Bronchial epithelial cell (primary cell): Measurements from ENCODE around the gene DNAJB4. TPM values are rescaled to one million over a fixed set of nuclear protein-coding genes. Genes with fewer than 3 reads are reported as not detected.
A peak's percentile ranks its signal among the peaks of the same experiment; 100 is the strongest.
"Not testable (repeated sequence)": the region's sequence is repeated elsewhere in the genome, so short reads cannot be mapped to it uniquely, and the experiment has no call there.

Experiments
- DNase-seq: peaks from one replicate; pipeline ENCODE4 v3.0.0-alpha.2; 2010; ENCODE audit warnings: low read depth
- FAIRE-seq: peaks from 2 replicates; lab custom pipeline; 2011; peaks lifted over from hg19 to GRCh38; lab: Jason Lieb, UNC
- H3K27me3 ChIP-seq: 2 replicates; pipeline ENCODE4 v1.5.1; 2011; ENCODE audit warnings: low read length; ENCODE audit not compliant: control insufficient read depth, insufficient read depth
- H3K36me3 ChIP-seq: 2 replicates; pipeline ENCODE4 v1.5.1; 2011; ENCODE audit warnings: low read length; ENCODE audit not compliant: control insufficient read depth, insufficient read depth
- H3K4me3 ChIP-seq: 2 replicates; pipeline ENCODE4 v1.5.1; 2011; ENCODE audit warnings: mild to moderate bottlenecking, low read depth, low read length, control low read depth
- CTCF ChIP-seq: IDR thresholded peaks from 2 replicates; pipeline ENCODE4 v1.5.1; 2011; ENCODE audit warnings: mild to moderate bottlenecking, moderate library complexity, low read length, control low read depth, inconsistent platforms; ENCODE audit not compliant: insufficient read depth, severe bottlenecking
- total RNA-seq: library from RNA; depleted of rRNA; stranded (reverse); fragments of >200 nt; gene quantifications from 2 replicates; pipeline ENCODE4 v1.2.1, GENCODE V29; 2014

The DNAJB4 gene
- total RNA-seq, 1 donor from 2014 or later = 6.8 TPM

GRCh38 chr1:78011050-78011449 lies 6.3 kb downstream of the DNAJB4 start:
- no peak for TF ChIP-seq CTCF
- no peaks in the 10 kb centered on the region for H3K27me3 ChIP-seq
- peaks cover 2% of the 10 kb centered on the region for H3K36me3 ChIP-seq
- DNase-seq (no peak), FAIRE-seq (no peak)
- H3K4me3 ChIP-seq = no peak overlapping the region

- no peak for DNase-seq
- Histone ChIP-seq H3K36me3 (peaks cover 2% of the 10 kb centered on the region), H3K27me3 (no peaks in the 10 kb centered on the region), H3K4me3 (no peak overlapping the region)
- FAIRE-seq = no peak
- TF ChIP-seq CTCF = no peak
These were observed 10.4 kb downstream of the DNAJB4 start for GRCh38 chr1:78015148-78015547.

GRCh38 chr1:78019024-78019423 lies 14.3 kb downstream of the DNAJB4 start:
- no peak for TF ChIP-seq CTCF
- H3K4me3 ChIP-seq = no peak overlapping the region
- H3K27me3 ChIP-seq = no peaks in the 10 kb centered on the region
- DNase-seq = no peak
- FAIRE-seq = no peak
- H3K36me3 ChIP-seq = no peaks in the 10 kb centered on the region

- H3K4me3 ChIP-seq, FAIRE-seq, H3K27me3 ChIP-seq, DNase-seq, H3K36me3 ChIP-seq: not testable (repeated sequence)
These were observed 16.4 kb downstream of the DNAJB4 start for GRCh38 chr1:78021134-78021533.

GRCh38 chr1:78029793-78030192 lies 25.1 kb downstream of the DNAJB4 start:
- no peaks in the 10 kb centered on the region for H3K36me3 ChIP-seq
- no peak for TF ChIP-seq CTCF
- no peak overlapping the region for H3K4me3 ChIP-seq
- no peak for FAIRE-seq
- no peak for DNase-seq
- H3K27me3 ChIP-seq = no peaks in the 10 kb centered on the region

GRCh38 chr1:78032996-78033796 lies 28.5 kb downstream of the DNAJB4 start:
- no peaks in the 10 kb centered on the region for H3K27me3 ChIP-seq
- FAIRE-seq = no peak
- TF ChIP-seq CTCF = no peak
- no peak overlapping the region for H3K4me3 ChIP-seq
- H3K36me3 ChIP-seq = no peaks in the 10 kb centered on the region
- peak; percentile 36 for DNase-seq
